Astrocyte (in vitro differentiated cells and primary cell): ENCODE results near the gene RUSF1. TPM values are rescaled to one million over a fixed set of nuclear protein-coding genes. Genes with fewer than 3 reads are reported as not detected.

ENCODE experiments used
- DNase-seq: peaks from one replicate; pipeline ENCODE4 v3.0.0-alpha.2; 2010; ENCODE audit warnings: low read depth
- FAIRE-seq: peaks from 2 replicates; lab custom pipeline; 2011; peaks lifted over from hg19 to GRCh38; lab: Jason Lieb, UNC
- H2AFZ ChIP-seq: 2 replicates; pipeline ENCODE4 v1.6.0; 2012; ENCODE audit warnings: low read depth, low read length, inconsistent platforms
- H3K27ac ChIP-seq: 2 replicates; pipeline ENCODE4 v1.5.1; 2011; ENCODE audit warnings: low read depth, low read length, inconsistent platforms
- H3K27me3 ChIP-seq: 2 replicates; pipeline ENCODE4 v1.6.0; 2011; ENCODE audit warnings: low read length, inconsistent platforms; ENCODE audit not compliant: insufficient read depth
- H3K36me3 ChIP-seq: 2 replicates; pipeline ENCODE4 v1.5.1; 2011; ENCODE audit warnings: low read length, inconsistent platforms; ENCODE audit not compliant: insufficient read depth
- H3K4me1 ChIP-seq: 2 replicates; pipeline ENCODE4 v1.5.1; 2011; ENCODE audit warnings: low read length, inconsistent platforms; ENCODE audit not compliant: insufficient read depth
- H3K4me2 ChIP-seq: 2 replicates; pipeline ENCODE4 v1.6.0; 2012; ENCODE audit warnings: low read length, inconsistent platforms
- H3K4me3 ChIP-seq: 2 replicates; pipeline ENCODE4 v1.5.1; 2011; ENCODE audit warnings: low read depth, mild to moderate bottlenecking, low read length, inconsistent platforms; ENCODE audit not compliant: insufficient read depth
- H3K79me2 ChIP-seq: 2 replicates; pipeline ENCODE4 v1.6.0; 2012; ENCODE audit warnings: mild to moderate bottlenecking, low read length, inconsistent platforms; ENCODE audit not compliant: insufficient read depth
- H3K9ac ChIP-seq: 2 replicates; pipeline ENCODE4 v1.6.0; 2012; ENCODE audit warnings: mild to moderate bottlenecking, low read length, inconsistent platforms
- H3K9me3 ChIP-seq: 2 replicates; pipeline ENCODE4 v1.5.1; 2012; ENCODE audit warnings: low read depth, mild to moderate bottlenecking, low read length, inconsistent platforms; ENCODE audit not compliant: insufficient read depth
- H4K20me1 ChIP-seq: 2 replicates; pipeline ENCODE4 v1.6.0; 2012; ENCODE audit warnings: low read length, inconsistent platforms; ENCODE audit not compliant: insufficient read depth
- H3K27ac Mint-ChIP-seq: one replicate; pipeline ENCODE4 v1.8.0; 2021; ENCODE audit warnings: mild to moderate bottlenecking, mixed read lengths; ENCODE audit not compliant: unreplicated experiment
- H3K27me3 Mint-ChIP-seq: one replicate; pipeline ENCODE4 v1.8.0; 2021; ENCODE audit warnings: low read depth, mixed read lengths; ENCODE audit not compliant: unreplicated experiment
- H3K36me3 Mint-ChIP-seq: one replicate; pipeline ENCODE4 v1.8.0; 2021; ENCODE audit warnings: low read depth, mixed read lengths; ENCODE audit not compliant: unreplicated experiment
- H3K4me1 Mint-ChIP-seq: one replicate; pipeline ENCODE4 v1.8.0; 2021; ENCODE audit warnings: low read depth, mixed read lengths; ENCODE audit not compliant: unreplicated experiment
- H3K4me3 Mint-ChIP-seq: one replicate; pipeline ENCODE4 v1.8.0; 2021; ENCODE audit warnings: mild to moderate bottlenecking, moderate library complexity, mixed read lengths; ENCODE audit not compliant: unreplicated experiment
- H3K9me3 Mint-ChIP-seq: one replicate; pipeline ENCODE4 v1.8.0; 2021; ENCODE audit warnings: mild to moderate bottlenecking, mixed read lengths; ENCODE audit not compliant: unreplicated experiment
- CTCF ChIP-seq: IDR thresholded peaks from 2 replicates; pipeline ENCODE4 v1.5.1; 2011; ENCODE audit warnings: low read depth, mild to moderate bottlenecking, inconsistent platforms, low read length, moderate library complexity; ENCODE audit not compliant: insufficient read depth
- EZH2 ChIP-seq: IDR thresholded peaks from 2 replicates; pipeline ENCODE4 v1.6.1; 2012; ENCODE audit warnings: mild to moderate bottlenecking, low read length, inconsistent platforms; ENCODE audit not compliant: insufficient read depth
- total RNA-seq: library from RNA; stranded (reverse); gene quantifications from 2 replicates; pipeline ENCODE4 v1.2.1, GENCODE V29; 2021

RUSF1 gene
- total RNA-seq, 1 donor from 2014 or later: 33.9 TPM

DNA sequence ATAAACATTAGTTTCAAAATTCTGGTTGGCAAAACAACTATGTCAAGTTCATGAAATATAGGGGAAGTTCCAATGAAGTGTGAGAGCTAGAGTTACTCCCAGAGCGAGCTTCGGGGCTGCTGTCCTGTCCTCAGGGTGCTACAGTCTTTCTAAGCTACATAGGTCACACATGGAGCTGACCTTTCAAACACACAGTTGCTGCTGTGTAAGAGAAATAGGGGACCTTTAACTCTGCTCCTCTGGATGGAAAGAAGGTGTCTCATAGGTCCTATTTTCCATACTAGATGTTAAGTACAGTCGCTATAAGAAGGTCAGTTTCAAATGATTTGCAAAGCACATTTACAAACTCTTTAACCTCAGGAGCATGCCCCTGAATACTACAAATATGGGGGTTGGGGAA lies 13.2 kb upstream of the RUSF1 start:
- no peak for FAIRE-seq
- H2AFZ ChIP-seq: no peak overlapping the region
- no peaks in the 10 kb centered on the region for H3K36me3 Mint-ChIP-seq

DNA sequence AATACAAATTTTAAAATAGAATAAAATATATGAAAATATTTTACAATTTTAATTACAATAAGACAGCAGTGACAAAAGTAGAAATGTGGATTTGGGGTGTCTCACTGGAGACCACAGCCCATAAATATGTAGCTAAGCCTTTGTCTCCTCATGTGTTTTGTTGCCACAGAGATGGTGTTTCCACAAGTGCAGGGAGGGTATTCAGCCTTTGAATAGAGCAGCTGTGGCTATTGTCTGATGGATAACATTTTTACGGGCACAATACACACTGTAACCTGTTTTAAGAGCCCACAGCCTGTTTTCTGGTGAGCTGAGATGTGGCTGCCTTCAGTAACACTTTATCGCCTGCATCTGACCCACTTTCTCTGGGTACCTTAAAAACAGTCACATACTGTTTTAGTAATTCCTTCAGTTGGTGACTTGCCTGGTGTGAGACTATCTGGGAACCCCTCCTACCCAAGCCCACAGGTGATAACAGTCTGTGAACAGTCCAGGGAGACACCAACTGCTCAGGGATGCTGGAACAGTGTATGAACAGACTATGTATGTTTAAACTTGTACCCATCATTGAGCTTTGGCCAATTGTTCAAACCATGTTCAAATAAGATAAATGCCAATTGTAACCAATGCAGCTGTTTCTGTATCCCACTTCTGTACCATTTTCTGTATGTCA lies 11.7 kb upstream of the RUSF1 start:
- Mint-ChIP-seq H3K4me3 (no peak overlapping the region), H3K27ac (no peak overlapping the region), H3K27me3 (peaks cover 10% of the 10 kb centered on the region), H3K9me3 (no peaks in the 10 kb centered on the region), H3K36me3 (no peaks in the 10 kb centered on the region), H3K4me1 (no peaks in the 10 kb centered on the region)
- no peak overlapping the region for H3K4me3 ChIP-seq
- H3K79me2 ChIP-seq: no peaks in the 10 kb centered on the region
- no peak overlapping the region for H2AFZ ChIP-seq
- no peaks in the 10 kb centered on the region for H4K20me1 ChIP-seq
- no peak overlapping the region for H3K4me2 ChIP-seq
- DNase-seq (no peak), FAIRE-seq (no peak)
- H3K4me1 ChIP-seq: no peaks in the 10 kb centered on the region
- H3K27ac ChIP-seq: no peak overlapping the region
- TF ChIP-seq CTCF: no peak
- no peak for TF ChIP-seq EZH2
- no peaks in the 10 kb centered on the region for H3K36me3 ChIP-seq
- H3K9ac ChIP-seq: no peak overlapping the region
- H3K27me3 ChIP-seq: no peaks in the 10 kb centered on the region
- H3K9me3 ChIP-seq: no peaks in the 10 kb centered on the region

More for the DNA sequence above, 13.2 kb upstream of the RUSF1 start:
- Histone ChIP-seq H3K9me3 (no peaks in the 10 kb centered on the region), H3K27me3 (no peaks in the 10 kb centered on the region), H3K27ac (no peak overlapping the region), H3K36me3 (no peaks in the 10 kb centered on the region), H3K4me1 (no peaks in the 10 kb centered on the region), H4K20me1 (no peaks in the 10 kb centered on the region), H3K4me3 (no peak overlapping the region), H3K9ac (no peak overlapping the region), H3K79me2 (no peaks in the 10 kb centered on the region), H3K4me2 (no peak overlapping the region)
- Mint-ChIP-seq H3K4me3 (no peak overlapping the region), H3K27ac (no peak overlapping the region), H3K27me3 (peaks cover 12% of the 10 kb centered on the region), H3K4me1 (no peaks in the 10 kb centered on the region), H3K9me3 (no peaks in the 10 kb centered on the region)
- TF ChIP-seq CTCF: no peak
- TF ChIP-seq EZH2: no peak
- DNase-seq: no peak

GRCh38 chr16:31517800-31518402 lies 9.7 kb upstream of the RUSF1 start:
- Histone ChIP-seq H3K4me1 (no peaks in the 10 kb centered on the region), H2AFZ (no peak overlapping the region), H3K4me2 (no peak overlapping the region), H3K27me3 (no peaks in the 10 kb centered on the region), H3K36me3 (no peaks in the 10 kb centered on the region), H3K27ac (no peak overlapping the region), H3K9ac (no peak overlapping the region), H3K9me3 (no peaks in the 10 kb centered on the region), H3K79me2 (no peaks in the 10 kb centered on the region), H3K4me3 (no peak overlapping the region), H4K20me1 (no peaks in the 10 kb centered on the region)
- Mint-ChIP-seq H3K9me3 (peaks cover 3% of the 10 kb centered on the region), H3K27me3 (peaks cover 5% of the 10 kb centered on the region), H3K27ac (no peak overlapping the region), H3K4me1 (peaks cover 8% of the 10 kb centered on the region), H3K36me3 (no peaks in the 10 kb centered on the region), H3K4me3 (no peak overlapping the region)
- no peak for FAIRE-seq
- TF ChIP-seq EZH2 (no peak), CTCF (no peak)
- DNase-seq: no peak
